Liver (tissue), 9 donors: ENCODE results near the gene ARHGDIB. TPM values are rescaled to one million over a fixed set of nuclear protein-coding genes. Genes with fewer than 3 reads are reported as not detected.
A peak's percentile ranks its signal among the peaks of the same experiment; 100 is the strongest.

Experiments used
- DNase-seq: peaks from one replicate; pipeline ENCODE4 v3.0.0-alpha.2; 2017; ENCODE audit warnings: low spot score
- H3K27ac ChIP-seq, 2 donors: one replicate each; pipeline ENCODE4 v1.7.0; 2013; ENCODE audit warnings: inconsistent platforms in 2 of 2, low read length in 2 of 2, control low read depth in 1 of 2, low read depth in 1 of 2, mild to moderate bottlenecking in 1 of 2
- H3K27me3 ChIP-seq, 4 donors: one replicate each; pipeline versions ENCODE4 v1.6.1 to v1.7.0; 2013; ENCODE audit warnings: low read length in 3 of 4, inconsistent platforms in 1 of 4, mild to moderate bottlenecking in 1 of 4, moderate library complexity in 1 of 4; ENCODE audit not compliant: control insufficient read depth in 4 of 4, insufficient read depth in 4 of 4
- H3K36me3 ChIP-seq, 4 donors: one replicate each; pipeline versions ENCODE4 v1.6.1 to v1.7.0; 2013; ENCODE audit warnings: low read length in 3 of 4, mild to moderate bottlenecking in 3 of 4, low read depth in 1 of 4, moderate library complexity in 1 of 4; ENCODE audit not compliant: control insufficient read depth in 4 of 4, insufficient read depth in 3 of 4
- H3K4me1 ChIP-seq, 4 donors: one replicate each; pipeline versions ENCODE4 v1.6.1 to v1.7.0; 2013; ENCODE audit warnings: low read length in 3 of 4, mild to moderate bottlenecking in 3 of 4, moderate library complexity in 1 of 4; ENCODE audit not compliant: control insufficient read depth in 4 of 4, insufficient read depth in 4 of 4
- H3K4me3 ChIP-seq, 3 donors: one replicate each; pipeline versions ENCODE4 v1.6.1 to v1.7.0; 2013; ENCODE audit warnings: low read length in 3 of 3, control low read depth in 1 of 3, low read depth in 1 of 3, mild to moderate bottlenecking in 1 of 3
- H3K9ac ChIP-seq, 2 donors: one replicate each; pipeline ENCODE4 v1.7.0; 2013; ENCODE audit warnings: low read length in 2 of 2, mild to moderate bottlenecking in 2 of 2, moderate library complexity in 2 of 2, control low read depth in 1 of 2, low read depth in 1 of 2
- H3K9me3 ChIP-seq, 4 donors: one replicate each; pipeline versions ENCODE4 v1.6.1 to v1.7.0; 2013; ENCODE audit warnings: low read length in 3 of 4; ENCODE audit not compliant: control insufficient read depth in 4 of 4
- EGR1 ChIP-seq, 2 donors: IDR thresholded peaks; 2 replicates each; pipeline ENCODE4 v1.6.1; 2016 to 2018; ENCODE audit warnings: antibody characterized with exemption in 2 of 2, low read depth in 2 of 2
- FOXA1 ChIP-seq: IDR thresholded peaks from 2 replicates; pipeline ENCODE4 v1.6.1; 2016; ENCODE audit warnings: antibody characterized with exemption
- FOXA2 ChIP-seq: IDR thresholded peaks from 2 replicates; pipeline ENCODE4 v1.6.1; 2016; ENCODE audit warnings: antibody characterized with exemption
- GABPA ChIP-seq, 2 donors: IDR thresholded peaks in 1 of 2; conservative IDR thresholded peaks in 1 of 2; 2 replicates each; pipeline ENCODE4 v1.6.1; 2016; ENCODE audit warnings: antibody characterized with exemption in 2 of 2, mild to moderate bottlenecking in 1 of 2, moderate library complexity in 1 of 2
- HNF4A ChIP-seq, 2 donors: conservative IDR thresholded peaks; 2 replicates each; pipeline ENCODE4 v1.6.1; 2016; ENCODE audit warnings: antibody characterized with exemption in 2 of 2, mild to moderate bottlenecking in 2 of 2
- HNF4G ChIP-seq: IDR thresholded peaks from 2 replicates; pipeline ENCODE4 v1.6.1; 2016; ENCODE audit warnings: antibody characterized with exemption
- JUND ChIP-seq, 2 donors: IDR thresholded peaks; 2 replicates each; pipeline ENCODE4 v1.6.1; 2016; ENCODE audit warnings: antibody characterized with exemption in 2 of 2
- MAX ChIP-seq: IDR thresholded peaks from 2 replicates; pipeline ENCODE4 v1.6.1; 2016; ENCODE audit warnings: antibody characterized with exemption
- NR2F2 ChIP-seq: IDR thresholded peaks from 2 replicates; pipeline ENCODE4 v1.6.1; 2016; ENCODE audit warnings: antibody characterized with exemption
- RAD21 ChIP-seq, 2 donors: IDR thresholded peaks; 2 replicates each; pipeline ENCODE4 v1.6.1; 2016; ENCODE audit warnings: antibody characterized with exemption in 2 of 2, mild to moderate bottlenecking in 2 of 2
- RXRA ChIP-seq, 2 donors: IDR thresholded peaks; 2 replicates each; pipeline ENCODE4 v1.6.1; 2017 to 2018; ENCODE audit warnings: antibody characterized with exemption in 2 of 2, mild to moderate bottlenecking in 1 of 2
- SP1 ChIP-seq: IDR thresholded peaks from 2 replicates; pipeline ENCODE4 v1.6.1; 2018; ENCODE audit warnings: antibody characterized with exemption, mild to moderate bottlenecking
- TAF1 ChIP-seq: conservative IDR thresholded peaks from 2 replicates; pipeline ENCODE4 v1.6.1; 2016; ENCODE audit warnings: antibody characterized with exemption, mild to moderate bottlenecking
- YY1 ChIP-seq: IDR thresholded peaks from 2 replicates; pipeline ENCODE4 v1.6.1; 2016; ENCODE audit warnings: antibody characterized with exemption, mild to moderate bottlenecking
- ZBTB33 ChIP-seq: IDR thresholded peaks from 2 replicates; pipeline ENCODE4 v1.6.1; 2016; ENCODE audit warnings: antibody characterized with exemption
- WGBS: extraction: QIAGEN DNeasy Blood & Tissue Kit; methylation state at CpG from one replicate; pipeline ENCODE4 v1.1.7; 2013; 5-methylcytosine and 5-hydroxymethylcytosine counted together
- polyA plus RNA-seq, 2 donors: library from polyadenylated mRNA; stranded (reverse) in 1 of 2; unstranded in 1 of 2; fragments of 200-250 nt in 1 of 2; fragments of >200 nt in 1 of 2; fragmentation: Nextera tagmentation in 1 of 2; extraction: Ambion mirVana in 1 of 2; gene quantifications; one replicate each; pipeline versions ENCODE4 v1.2.1 to v1.2.3, GENCODE V29; 2013 to 2015
- total RNA-seq, 2 donors: library from RNA; depleted of rRNA; stranded (reverse); fragments of >200 nt; gene quantifications; one replicate each; pipeline ENCODE4 v1.2.3, GENCODE V29; 2014
- TF ChIP-seq, protein P1 (sequence below): fragments of 150-350 bp; IDR thresholded peaks from 2 replicates; pipeline ENCODE4 v1.5.1; 2017; ENCODE audit warnings: improper control_type of control experiment, low read depth, low read length; ENCODE audit not compliant: missing input control
- TF ChIP-seq, protein P2 (sequence below): IDR thresholded peaks from 2 replicates; pipeline ENCODE4 v1.6.1; 2016; ENCODE audit warnings: antibody characterized with exemption, mild to moderate bottlenecking
- TF ChIP-seq, protein P3 (sequence below): IDR thresholded peaks from 2 replicates; pipeline ENCODE4 v1.6.1; 2016; ENCODE audit warnings: antibody characterized with exemption
- donor health status: healthy.
- donor health status: healthy.
- donor health status: healthy.
- donor health status: healthy.
- donor health status: healthy.

Gene ARHGDIB
- total and polyA plus RNA-seq, 4 donors = 36.3 to 66.9 (median 47.5) TPM

DNA sequence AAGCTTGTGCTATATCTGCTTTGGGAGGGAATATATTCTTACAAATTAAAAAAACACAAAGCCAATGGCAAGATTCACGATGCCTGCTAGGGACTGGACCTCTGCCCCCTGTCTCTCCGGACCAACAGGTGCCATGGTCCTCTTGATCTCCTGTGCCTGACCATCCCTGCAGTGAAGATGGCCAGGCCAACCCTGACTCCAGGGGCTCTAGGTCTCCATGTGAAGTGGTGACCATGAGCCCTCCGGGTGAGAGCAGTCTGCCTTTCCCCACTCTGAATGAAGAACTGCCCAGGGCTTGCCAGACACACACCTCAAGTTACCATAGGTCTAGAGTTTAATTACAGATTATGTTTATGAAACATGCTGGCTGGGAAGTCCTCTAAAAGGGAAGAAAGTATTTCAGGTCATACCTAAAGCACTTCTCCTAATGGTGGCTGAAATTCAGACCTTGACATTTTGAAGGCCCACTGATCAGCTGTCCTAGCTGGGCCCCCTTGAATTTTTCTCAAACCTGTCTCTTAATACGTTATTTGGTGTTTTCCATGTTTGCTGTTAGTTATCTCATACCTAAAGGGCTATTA lies 1.4 kb downstream of the ARHGDIB start:
- H3K27me3 ChIP-seq = no peaks in the 10 kb centered on the region
- H3K4me3 ChIP-seq = peak overlapping the region; percentile 2 to 47 (median 8)
- H3K27ac ChIP-seq = peak overlapping the region; percentile 56 to 83
- peak overlapping the region in 1 of 2 donors; percentile 54 for H3K9ac ChIP-seq
- H3K36me3 ChIP-seq = no peaks in the 10 kb centered on the region
- no peak for DNase-seq
- H3K9me3 ChIP-seq = no peaks in the 10 kb centered on the region
- TF ChIP-seq GABPA (IDR thresholded peaks at IDR 0.05 in 1 of 2, conservative IDR thresholded peaks at IDR 0.05 in 1 of 2) (no peak), FOXA1 (no peak), FOXA2 (no peak), SP1 (no peak), NR2F2 (no peak), EGR1 (IDR thresholded peaks at IDR 0.05; ENCODE audit: low read depth in 2 of 2) (no peak), YY1 (no peak), ZBTB33 (no peak), RXRA (IDR thresholded peaks at IDR 0.05) (no peak), HNF4A (conservative IDR thresholded peaks at IDR 0.05) (no peak), HNF4G (no peak), MAX (no peak), JUND (IDR thresholded peaks at IDR 0.05) (no peak), RAD21 (IDR thresholded peaks at IDR 0.05) (no peak), TAF1 (no peak)
- TF ChIP-seq, protein P1, sequence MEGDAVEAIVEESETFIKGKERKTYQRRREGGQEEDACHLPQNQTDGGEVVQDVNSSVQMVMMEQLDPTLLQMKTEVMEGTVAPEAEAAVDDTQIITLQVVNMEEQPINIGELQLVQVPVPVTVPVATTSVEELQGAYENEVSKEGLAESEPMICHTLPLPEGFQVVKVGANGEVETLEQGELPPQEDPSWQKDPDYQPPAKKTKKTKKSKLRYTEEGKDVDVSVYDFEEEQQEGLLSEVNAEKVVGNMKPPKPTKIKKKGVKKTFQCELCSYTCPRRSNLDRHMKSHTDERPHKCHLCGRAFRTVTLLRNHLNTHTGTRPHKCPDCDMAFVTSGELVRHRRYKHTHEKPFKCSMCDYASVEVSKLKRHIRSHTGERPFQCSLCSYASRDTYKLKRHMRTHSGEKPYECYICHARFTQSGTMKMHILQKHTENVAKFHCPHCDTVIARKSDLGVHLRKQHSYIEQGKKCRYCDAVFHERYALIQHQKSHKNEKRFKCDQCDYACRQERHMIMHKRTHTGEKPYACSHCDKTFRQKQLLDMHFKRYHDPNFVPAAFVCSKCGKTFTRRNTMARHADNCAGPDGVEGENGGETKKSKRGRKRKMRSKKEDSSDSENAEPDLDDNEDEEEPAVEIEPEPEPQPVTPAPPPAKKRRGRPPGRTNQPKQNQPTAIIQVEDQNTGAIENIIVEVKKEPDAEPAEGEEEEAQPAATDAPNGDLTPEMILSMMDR = no peak
- TF ChIP-seq, protein P2, sequence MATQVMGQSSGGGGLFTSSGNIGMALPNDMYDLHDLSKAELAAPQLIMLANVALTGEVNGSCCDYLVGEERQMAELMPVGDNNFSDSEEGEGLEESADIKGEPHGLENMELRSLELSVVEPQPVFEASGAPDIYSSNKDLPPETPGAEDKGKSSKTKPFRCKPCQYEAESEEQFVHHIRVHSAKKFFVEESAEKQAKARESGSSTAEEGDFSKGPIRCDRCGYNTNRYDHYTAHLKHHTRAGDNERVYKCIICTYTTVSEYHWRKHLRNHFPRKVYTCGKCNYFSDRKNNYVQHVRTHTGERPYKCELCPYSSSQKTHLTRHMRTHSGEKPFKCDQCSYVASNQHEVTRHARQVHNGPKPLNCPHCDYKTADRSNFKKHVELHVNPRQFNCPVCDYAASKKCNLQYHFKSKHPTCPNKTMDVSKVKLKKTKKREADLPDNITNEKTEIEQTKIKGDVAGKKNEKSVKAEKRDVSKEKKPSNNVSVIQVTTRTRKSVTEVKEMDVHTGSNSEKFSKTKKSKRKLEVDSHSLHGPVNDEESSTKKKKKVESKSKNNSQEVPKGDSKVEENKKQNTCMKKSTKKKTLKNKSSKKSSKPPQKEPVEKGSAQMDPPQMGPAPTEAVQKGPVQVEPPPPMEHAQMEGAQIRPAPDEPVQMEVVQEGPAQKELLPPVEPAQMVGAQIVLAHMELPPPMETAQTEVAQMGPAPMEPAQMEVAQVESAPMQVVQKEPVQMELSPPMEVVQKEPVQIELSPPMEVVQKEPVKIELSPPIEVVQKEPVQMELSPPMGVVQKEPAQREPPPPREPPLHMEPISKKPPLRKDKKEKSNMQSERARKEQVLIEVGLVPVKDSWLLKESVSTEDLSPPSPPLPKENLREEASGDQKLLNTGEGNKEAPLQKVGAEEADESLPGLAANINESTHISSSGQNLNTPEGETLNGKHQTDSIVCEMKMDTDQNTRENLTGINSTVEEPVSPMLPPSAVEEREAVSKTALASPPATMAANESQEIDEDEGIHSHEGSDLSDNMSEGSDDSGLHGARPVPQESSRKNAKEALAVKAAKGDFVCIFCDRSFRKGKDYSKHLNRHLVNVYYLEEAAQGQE = no peak
- TF ChIP-seq, protein P3, sequence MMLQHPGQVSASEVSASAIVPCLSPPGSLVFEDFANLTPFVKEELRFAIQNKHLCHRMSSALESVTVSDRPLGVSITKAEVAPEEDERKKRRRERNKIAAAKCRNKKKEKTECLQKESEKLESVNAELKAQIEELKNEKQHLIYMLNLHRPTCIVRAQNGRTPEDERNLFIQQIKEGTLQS = no peak
- 68% methylated on average over 4 of the region's 4 CpGs for WGBS
- H3K4me1 ChIP-seq = peaks cover 0 to 6% (median 1%) of the 10 kb centered on the region in 4 donors
